ENCODE results near the gene RNF13.
"Not testable (repeated sequence)": the region's sequence is repeated elsewhere in the genome, so short reads cannot be mapped to it uniquely, and the experiment has no call there.

Gene RNF13

GRCh38 chr3:149963485-149963884 is 150.5 kb downstream of the RNF13 start:
- DNase-seq, result no peak

- no peak for DNase-seq
These were observed 151.3 kb downstream of the RNF13 start for GRCh38 chr3:149964291-149964690.

- DNase-seq, result no peak
These were observed 152.3 kb downstream of the RNF13 start for GRCh38 chr3:149965278-149965677.

GRCh38 chr3:149967086-149967685 is 154.2 kb downstream of the RNF13 start:
- peak; percentile 38 for DNase-seq

GRCh38 chr3:149968216-149968615 is 155.2 kb downstream of the RNF13 start:
- DNase-seq, result peak; percentile 52

- peak; percentile 52 for DNase-seq
These were observed 156.3 kb downstream of the RNF13 start for GRCh38 chr3:149969110-149969939.

- DNase-seq, result peak; percentile 83
These were observed 157.1 kb downstream of the RNF13 start for GRCh38 chr3:149969940-149970715.

GRCh38 chr3:149970716-149971402 is 157.8 kb downstream of the RNF13 start, which contains the start of gene PFN2:
PFN2 (minus strand) TSS chr3:149970895; CDS start chr3:149970856, 39 bp downstream.
- peak; percentile 64 for DNase-seq

GRCh38 chr3:149971403-149972075 is 158.5 kb downstream of the RNF13 start:
- DNase-seq, result peak; percentile 71

- no peak for DNase-seq
These were observed 162.9 kb downstream of the RNF13 start for GRCh38 chr3:149975919-149976318.

GRCh38 chr3:149977386-149977785 is 164.4 kb downstream of the RNF13 start:
- no peak for DNase-seq

GRCh38 chr3:149981979-149982378 is 169.0 kb downstream of the RNF13 start:
- not testable (repeated sequence) for DNase-seq

GRCh38 chr3:149983053-149983452 is 170.0 kb downstream of the RNF13 start:
- DNase-seq, result not testable (repeated sequence)

GRCh38 chr3:149983628-149984027 is 170.6 kb downstream of the RNF13 start:
- DNase-seq, result no peak

GRCh38 chr3:149989307-149989706 is 176.3 kb downstream of the RNF13 start:
- DNase-seq, result no peak

- DNase-seq, result no peak
These were observed 177.5 kb downstream of the RNF13 start for GRCh38 chr3:149990423-149990948.

GRCh38 chr3:149992416-149993058 is 179.5 kb downstream of the RNF13 start:
- DNase-seq, result no peak

GRCh38 chr3:149998946-149999345 is 185.9 kb downstream of the RNF13 start:
- DNase-seq, result no peak

GRCh38 chr3:149999421-149999820 is 186.4 kb downstream of the RNF13 start:
- no peak for DNase-seq

- no peak for DNase-seq
These were observed 187.6 kb downstream of the RNF13 start for GRCh38 chr3:150000641-150001040.
